SK-N-SH treated with all-trans-retinoic acid at 6 μM for 48 hours (cell line): Measurements from ENCODE around the gene SPACA9.

Experiments used
- ATAC-seq: fragments of 200-7000 bp; cut with Tn5 transposase; 3 replicates; pipeline ENCODE4 v1.9.1; 2020; ENCODE audit warnings: mild to moderate bottlenecking, moderate library complexity
- ARNTL ChIP-seq: fragments of 450-650 bp; formaldehyde crosslinking; IDR thresholded peaks from 2 replicates; pipeline ENCODE4 v1.5.0; 2020; ENCODE audit warnings: low read depth, mild to moderate bottlenecking, moderate library complexity, borderline replicate concordance
- BACH2 ChIP-seq: fragments of 250-450 bp; sonication (Bioruptor Pico); IDR thresholded peaks from 2 replicates; pipeline ENCODE4 v1.9.0; 2021; ENCODE audit warnings: mild to moderate bottlenecking, borderline replicate concordance
- CSDC2 ChIP-seq: fragments of 250-450 bp; sonication (Bioruptor Pico); IDR thresholded peaks from 2 replicates; pipeline ENCODE4 v1.5.0; 2020; ENCODE audit warnings: mild to moderate bottlenecking, moderate library complexity
- ESRRG ChIP-seq: fragments of 250-450 bp; sonication (Bioruptor Pico); IDR thresholded peaks from 2 replicates; pipeline ENCODE4 v1.6.1; 2021; ENCODE audit warnings: mild to moderate bottlenecking
- GLIS3 ChIP-seq: fragments of 250-450 bp; sonication (Bioruptor Pico); IDR thresholded peaks from 2 replicates; pipeline ENCODE4 v1.5.0; 2020; ENCODE audit warnings: mild to moderate bottlenecking, moderate library complexity
- ISL1 ChIP-seq: fragments of 250-450 bp; sonication (Bioruptor Pico); IDR thresholded peaks from 2 replicates; pipeline ENCODE4 v2.1.2; 2022; ENCODE audit warnings: mild to moderate bottlenecking, moderate library complexity
- OSR1 ChIP-seq: fragments of 250-450 bp; sonication (Bioruptor Pico); IDR thresholded peaks from 2 replicates; pipeline ENCODE4 v1.8.0; 2022; ENCODE audit warnings: moderate library complexity, mild to moderate bottlenecking, inconsistent platforms
- PPARA ChIP-seq: fragments of 250-450 bp; sonication (Bioruptor Pico); IDR thresholded peaks from 2 replicates; pipeline ENCODE4 v1.5.0; 2020; ENCODE audit warnings: mild to moderate bottlenecking, borderline replicate concordance
- RARB ChIP-seq: fragments of 250-450 bp; sonication (Bioruptor Pico); IDR thresholded peaks from 2 replicates; pipeline ENCODE4 v1.8.0; 2021; ENCODE audit warnings: mild to moderate bottlenecking, moderate library complexity
- SNAI2 ChIP-seq: fragments of 250-450 bp; sonication (Bioruptor Pico); IDR thresholded peaks from 2 replicates; pipeline ENCODE4 v1.5.0; 2020; ENCODE audit warnings: mild to moderate bottlenecking, moderate library complexity
- TCF4 ChIP-seq: fragments of 250-450 bp; sonication (Bioruptor Pico); IDR thresholded peaks from 2 replicates; pipeline ENCODE4 v1.8.0; 2021; ENCODE audit warnings: mild to moderate bottlenecking, moderate library complexity, borderline replicate concordance
- TOX ChIP-seq: fragments of 250-450 bp; sonication (Bioruptor Pico); IDR thresholded peaks from 2 replicates; pipeline ENCODE4 v1.8.0; 2021; ENCODE audit warnings: mild to moderate bottlenecking, moderate library complexity, borderline replicate concordance
- ZC3H10 ChIP-seq: fragments of 250-450 bp; sonication (Bioruptor Pico); IDR thresholded peaks from 2 replicates; pipeline ENCODE4 v1.5.1; 2021; ENCODE audit warnings: mild to moderate bottlenecking, moderate library complexity
- ZFP3 ChIP-seq: fragments of 250-450 bp; sonication (Bioruptor Pico); IDR thresholded peaks from 2 replicates; pipeline ENCODE4 v1.5.0; 2020; ENCODE audit warnings: mild to moderate bottlenecking, moderate library complexity
- ZFP30 ChIP-seq: fragments of 450-650 bp; formaldehyde crosslinking; IDR thresholded peaks from 2 replicates; pipeline ENCODE4 v1.5.0; 2022; ENCODE audit warnings: mild to moderate bottlenecking, moderate library complexity
- ZNF565 ChIP-seq: fragments of 450-650 bp; formaldehyde crosslinking; conservative IDR thresholded peaks from 2 replicates; pipeline ENCODE4 v1.5.0; 2020; ENCODE audit warnings: low read depth, mild to moderate bottlenecking, moderate library complexity
- ZNF70 ChIP-seq: fragments of 450-650 bp; formaldehyde crosslinking; IDR thresholded peaks from 2 replicates; pipeline ENCODE4 v1.5.0; 2020; ENCODE audit warnings: mild to moderate bottlenecking, moderate library complexity
- ZNF8 ChIP-seq: fragments of 450-650 bp; formaldehyde crosslinking; IDR thresholded peaks from 2 replicates; pipeline ENCODE4 v1.5.0; 2020; ENCODE audit warnings: mild to moderate bottlenecking, moderate library complexity
- TF ChIP-seq, protein P1 (sequence below): fragments of 250-450 bp; sonication (Bioruptor Pico); IDR thresholded peaks from 2 replicates; pipeline ENCODE4 v1.8.0; 2020; ENCODE audit warnings: mild to moderate bottlenecking, moderate library complexity, borderline replicate concordance
- TF ChIP-seq, protein P2 (sequence below): fragments of 250-450 bp; sonication (Bioruptor Pico); IDR thresholded peaks from 2 replicates; pipeline ENCODE4 v1.5.1; 2021; ENCODE audit warnings: mild to moderate bottlenecking, moderate library complexity
- TF ChIP-seq, protein P3 (sequence below): fragments of 250-450 bp; sonication (Bioruptor Pico); IDR thresholded peaks from 2 replicates; pipeline ENCODE4 v1.5.1; 2020; ENCODE audit warnings: low read depth, mild to moderate bottlenecking, moderate library complexity
- TF ChIP-seq, protein P4 (sequence below): fragments of 250-450 bp; sonication (Bioruptor Pico); IDR thresholded peaks from 2 replicates; pipeline ENCODE4 v1.8.0; 2021; ENCODE audit warnings: low read depth, mild to moderate bottlenecking, moderate library complexity, borderline replicate concordance

SPACA9 gene

DNA sequence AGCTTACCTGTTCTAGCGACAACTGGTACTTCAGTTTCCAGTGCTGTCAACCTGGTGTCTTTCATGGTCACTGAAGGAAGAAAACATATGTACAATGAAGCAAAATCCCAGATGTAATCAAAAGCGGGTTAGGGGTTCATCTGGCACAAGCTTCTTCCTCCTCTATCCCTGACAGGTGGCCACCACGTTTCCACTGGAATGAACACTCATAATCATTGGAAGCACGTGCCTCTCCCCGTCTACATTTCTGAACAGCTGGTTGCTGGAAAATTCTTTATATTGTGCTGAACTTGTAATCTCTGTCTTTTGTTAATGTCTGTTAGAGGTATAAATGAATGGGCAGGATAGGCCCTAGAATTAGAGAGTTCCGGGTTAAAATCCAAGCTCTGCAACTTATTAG is 56.3 kb downstream of the SPACA9 start:
- ATAC-seq, result no peak
- no peak for TF ChIP-seq ARNTL (CRISPR knock-in tag)
- TF ChIP-seq, protein P1, sequence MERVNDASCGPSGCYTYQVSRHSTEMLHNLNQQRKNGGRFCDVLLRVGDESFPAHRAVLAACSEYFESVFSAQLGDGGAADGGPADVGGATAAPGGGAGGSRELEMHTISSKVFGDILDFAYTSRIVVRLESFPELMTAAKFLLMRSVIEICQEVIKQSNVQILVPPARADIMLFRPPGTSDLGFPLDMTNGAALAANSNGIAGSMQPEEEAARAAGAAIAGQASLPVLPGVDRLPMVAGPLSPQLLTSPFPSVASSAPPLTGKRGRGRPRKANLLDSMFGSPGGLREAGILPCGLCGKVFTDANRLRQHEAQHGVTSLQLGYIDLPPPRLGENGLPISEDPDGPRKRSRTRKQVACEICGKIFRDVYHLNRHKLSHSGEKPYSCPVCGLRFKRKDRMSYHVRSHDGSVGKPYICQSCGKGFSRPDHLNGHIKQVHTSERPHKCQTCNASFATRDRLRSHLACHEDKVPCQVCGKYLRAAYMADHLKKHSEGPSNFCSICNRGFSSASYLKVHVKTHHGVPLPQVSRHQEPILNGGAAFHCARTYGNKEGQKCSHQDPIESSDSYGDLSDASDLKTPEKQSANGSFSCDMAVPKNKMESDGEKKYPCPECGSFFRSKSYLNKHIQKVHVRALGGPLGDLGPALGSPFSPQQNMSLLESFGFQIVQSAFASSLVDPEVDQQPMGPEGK (CRISPR knock-in tag), result no peak
- no peak for TF ChIP-seq ESRRG (CRISPR knock-in tag)
- TF ChIP-seq SNAI2 (CRISPR knock-in tag), result no peak
- TF ChIP-seq TOX, result no peak
- no peak for TF ChIP-seq GLIS3
- no peak for TF ChIP-seq ZNF70 (CRISPR knock-in tag)

DNA sequence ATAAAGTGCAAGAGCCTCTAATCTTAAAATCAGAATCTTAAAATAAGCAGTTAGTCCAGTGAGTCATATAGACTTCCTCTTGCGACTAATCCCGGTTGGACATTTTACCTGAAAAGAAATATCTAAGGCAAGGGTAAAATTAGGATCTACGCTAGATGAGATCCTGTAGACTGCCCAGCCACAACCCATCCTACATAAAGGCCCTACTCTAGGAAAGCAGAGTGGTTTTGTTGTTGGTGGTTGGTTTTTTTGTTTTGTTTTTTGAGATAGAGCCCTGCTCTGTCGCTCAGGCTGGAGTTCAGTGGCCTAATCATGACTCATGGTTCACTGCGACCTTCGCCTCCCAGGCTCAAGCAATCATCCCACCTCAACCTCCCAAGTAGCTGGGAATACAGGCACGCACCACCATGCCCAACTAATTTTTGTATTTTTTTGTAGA is 58.8 kb downstream of the SPACA9 start:
- ATAC-seq, result no peak
- TF ChIP-seq GLIS3, result no peak
- TF ChIP-seq, protein P1 (CRISPR knock-in tag), result no peak
- TF ChIP-seq ZC3H10 (CRISPR knock-in tag), result no peak
- no peak for TF ChIP-seq OSR1 (CRISPR knock-in tag)
- no peak for TF ChIP-seq ZFP3 (CRISPR knock-in tag)
- no peak for TF ChIP-seq BACH2
- no peak for TF ChIP-seq ZFP30 (CRISPR knock-in tag)
- no peak for TF ChIP-seq CSDC2 (CRISPR knock-in tag)
- TF ChIP-seq ZNF70 (CRISPR knock-in tag), result no peak
- TF ChIP-seq ISL1, result no peak

DNA sequence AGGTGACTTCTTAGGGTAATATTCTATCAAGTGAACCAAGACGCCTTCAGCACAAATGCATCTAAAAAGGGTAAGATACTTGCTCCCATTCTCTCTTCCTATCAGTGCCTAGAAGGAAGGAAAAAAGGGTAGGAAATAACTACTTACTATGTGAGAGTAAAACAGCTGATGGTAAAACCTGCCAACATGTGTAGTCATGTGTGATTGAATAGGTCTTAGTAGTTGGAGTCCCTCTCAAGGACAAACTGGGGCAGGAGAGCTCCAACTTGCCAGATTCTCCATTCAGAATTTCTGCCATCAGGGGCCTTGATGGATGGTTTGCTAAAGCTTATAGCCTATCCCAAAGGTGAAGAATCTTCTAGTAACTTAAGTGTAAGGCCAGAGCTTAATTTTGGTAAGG is 60.5 kb downstream of the SPACA9 start:
- no peak for ATAC-seq
- TF ChIP-seq TCF4 (CRISPR knock-in tag) (no peak), ESRRG (CRISPR knock-in tag) (no peak), PPARA (CRISPR knock-in tag) (no peak), BACH2 (no peak), RARB (CRISPR knock-in tag) (no peak), ZNF565 (no peak), ZNF8 (CRISPR knock-in tag) (no peak), ISL1 (no peak), TOX (no peak), CSDC2 (CRISPR knock-in tag) (no peak), ZFP3 (CRISPR knock-in tag) (no peak), ARNTL (CRISPR knock-in tag) (no peak), ZNF70 (CRISPR knock-in tag) (no peak)
- TF ChIP-seq, protein P2, sequence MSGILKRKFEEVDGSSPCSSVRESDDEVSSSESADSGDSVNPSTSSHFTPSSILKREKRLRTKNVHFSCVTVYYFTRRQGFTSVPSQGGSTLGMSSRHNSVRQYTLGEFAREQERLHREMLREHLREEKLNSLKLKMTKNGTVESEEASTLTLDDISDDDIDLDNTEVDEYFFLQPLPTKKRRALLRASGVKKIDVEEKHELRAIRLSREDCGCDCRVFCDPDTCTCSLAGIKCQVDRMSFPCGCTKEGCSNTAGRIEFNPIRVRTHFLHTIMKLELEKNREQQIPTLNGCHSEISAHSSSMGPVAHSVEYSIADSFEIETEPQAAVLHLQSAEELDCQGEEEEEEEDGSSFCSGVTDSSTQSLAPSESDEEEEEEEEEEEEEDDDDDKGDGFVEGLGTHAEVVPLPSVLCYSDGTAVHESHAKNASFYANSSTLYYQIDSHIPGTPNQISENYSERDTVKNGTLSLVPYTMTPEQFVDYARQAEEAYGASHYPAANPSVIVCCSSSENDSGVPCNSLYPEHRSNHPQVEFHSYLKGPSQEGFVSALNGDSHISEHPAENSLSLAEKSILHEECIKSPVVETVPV (CRISPR knock-in tag), result no peak
- TF ChIP-seq, protein P3, sequence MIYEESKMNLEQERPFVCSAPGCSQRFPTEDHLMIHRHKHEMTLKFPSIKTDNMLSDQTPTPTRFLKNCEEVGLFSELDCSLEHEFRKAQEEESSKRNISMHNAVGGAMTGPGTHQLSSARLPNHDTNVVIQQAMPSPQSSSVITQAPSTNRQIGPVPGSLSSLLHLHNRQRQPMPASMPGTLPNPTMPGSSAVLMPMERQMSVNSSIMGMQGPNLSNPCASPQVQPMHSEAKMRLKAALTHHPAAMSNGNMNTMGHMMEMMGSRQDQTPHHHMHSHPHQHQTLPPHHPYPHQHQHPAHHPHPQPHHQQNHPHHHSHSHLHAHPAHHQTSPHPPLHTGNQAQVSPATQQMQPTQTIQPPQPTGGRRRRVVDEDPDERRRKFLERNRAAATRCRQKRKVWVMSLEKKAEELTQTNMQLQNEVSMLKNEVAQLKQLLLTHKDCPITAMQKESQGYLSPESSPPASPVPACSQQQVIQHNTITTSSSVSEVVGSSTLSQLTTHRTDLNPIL (CRISPR knock-in tag), result no peak
- TF ChIP-seq, protein P4, sequence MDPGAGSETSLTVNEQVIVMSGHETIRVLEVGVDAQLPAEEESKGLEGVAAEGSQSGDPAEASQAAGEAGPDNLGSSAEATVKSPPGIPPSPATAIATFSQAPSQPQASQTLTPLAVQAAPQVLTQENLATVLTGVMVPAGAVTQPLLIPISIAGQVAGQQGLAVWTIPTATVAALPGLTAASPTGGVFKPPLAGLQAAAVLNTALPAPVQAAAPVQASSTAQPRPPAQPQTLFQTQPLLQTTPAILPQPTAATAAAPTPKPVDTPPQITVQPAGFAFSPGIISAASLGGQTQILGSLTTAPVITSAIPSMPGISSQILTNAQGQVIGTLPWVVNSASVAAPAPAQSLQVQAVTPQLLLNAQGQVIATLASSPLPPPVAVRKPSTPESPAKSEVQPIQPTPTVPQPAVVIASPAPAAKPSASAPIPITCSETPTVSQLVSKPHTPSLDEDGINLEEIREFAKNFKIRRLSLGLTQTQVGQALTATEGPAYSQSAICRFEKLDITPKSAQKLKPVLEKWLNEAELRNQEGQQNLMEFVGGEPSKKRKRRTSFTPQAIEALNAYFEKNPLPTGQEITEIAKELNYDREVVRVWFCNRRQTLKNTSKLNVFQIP (CRISPR knock-in tag), result no peak
- TF ChIP-seq, protein P1 (CRISPR knock-in tag), result no peak
- TF ChIP-seq, all 23 proteins: peak for 0
